Peyer's patch (tissue), 4 donors: ENCODE data around the gene GPR34.

Experiments
- POLR2A ChIP-seq, 2 donors: fragments of 450-650 bp; IDR thresholded peaks; one replicate each; pipeline ENCODE4 v1.5.1; 2017; ENCODE audit warnings: antibody characterized with exemption in 2 of 2, mild to moderate bottlenecking in 2 of 2, moderate library complexity in 2 of 2
- TF ChIP-seq, protein P1 (sequence below), 6 experiments: fragments of 450-650 bp in 4 of 6; fragments of 200-600 bp in 2 of 6; sonication (generic) in 1 of 6; IDR thresholded peaks; one replicate each; pipeline ENCODE4 v1.5.1; 2017 to 2019; ENCODE audit warnings: antibody characterized with exemption in 6 of 6, mild to moderate bottlenecking in 3 of 6, moderate library complexity in 1 of 6

- TF ChIP-seq, protein P1, sequence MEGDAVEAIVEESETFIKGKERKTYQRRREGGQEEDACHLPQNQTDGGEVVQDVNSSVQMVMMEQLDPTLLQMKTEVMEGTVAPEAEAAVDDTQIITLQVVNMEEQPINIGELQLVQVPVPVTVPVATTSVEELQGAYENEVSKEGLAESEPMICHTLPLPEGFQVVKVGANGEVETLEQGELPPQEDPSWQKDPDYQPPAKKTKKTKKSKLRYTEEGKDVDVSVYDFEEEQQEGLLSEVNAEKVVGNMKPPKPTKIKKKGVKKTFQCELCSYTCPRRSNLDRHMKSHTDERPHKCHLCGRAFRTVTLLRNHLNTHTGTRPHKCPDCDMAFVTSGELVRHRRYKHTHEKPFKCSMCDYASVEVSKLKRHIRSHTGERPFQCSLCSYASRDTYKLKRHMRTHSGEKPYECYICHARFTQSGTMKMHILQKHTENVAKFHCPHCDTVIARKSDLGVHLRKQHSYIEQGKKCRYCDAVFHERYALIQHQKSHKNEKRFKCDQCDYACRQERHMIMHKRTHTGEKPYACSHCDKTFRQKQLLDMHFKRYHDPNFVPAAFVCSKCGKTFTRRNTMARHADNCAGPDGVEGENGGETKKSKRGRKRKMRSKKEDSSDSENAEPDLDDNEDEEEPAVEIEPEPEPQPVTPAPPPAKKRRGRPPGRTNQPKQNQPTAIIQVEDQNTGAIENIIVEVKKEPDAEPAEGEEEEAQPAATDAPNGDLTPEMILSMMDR (IDR thresholded peaks at IDR 0.05) = no peak
- TF ChIP-seq POLR2A (IDR thresholded peaks at IDR 0.05) = no peak
These were observed 3.8 kb upstream of the GPR34 start for GRCh38 chrX:41684940-41685339.
